GM12878 (cell line): ENCODE measurements around the gene CCDC159.

Source experiments
- EZH2 ChIP-seq: IDR thresholded peaks from 2 replicates; pipeline ENCODE4 v1.6.1; 2012; ENCODE audit warnings: low read depth, mild to moderate bottlenecking, control low read depth, inconsistent platforms, low read length, borderline replicate concordance; ENCODE audit not compliant: control insufficient read depth
- JUNB ChIP-seq: IDR thresholded peaks from 2 replicates; pipeline ENCODE4 v1.6.1; 2016; ENCODE audit warnings: antibody characterized with exemption, mild to moderate bottlenecking
- POLR2AphosphoS5 ChIP-seq: IDR thresholded peaks from 2 replicates; pipeline ENCODE4 v1.6.1; 2011; ENCODE audit warnings: mild to moderate bottlenecking, low read length, inconsistent platforms
- RFX5 ChIP-seq: IDR thresholded peaks from 2 replicates; pipeline ENCODE4 v1.6.1; 2011; ENCODE audit warnings: low read depth, low read length, improper control_type of control experiment
- ZNF384 ChIP-seq: IDR thresholded peaks from 2 replicates; pipeline ENCODE4 v1.6.1; 2012; ENCODE audit warnings: low read depth, mild to moderate bottlenecking, low read length, improper control_type of control experiment, borderline replicate concordance
- TF ChIP-seq, protein P1 (sequence below), 3 experiments: IDR thresholded peaks in 2 of 3; conservative IDR thresholded peaks in 1 of 3; 2 replicates each; pipeline ENCODE4 v1.5.1; 2011; ENCODE audit warnings: low read depth in 3 of 3, low read length in 3 of 3, mild to moderate bottlenecking in 3 of 3, control low read depth in 2 of 3, moderate library complexity in 2 of 3, inconsistent platforms in 1 of 3, mixed read lengths in 1 of 3; ENCODE audit not compliant: control insufficient read depth in 2 of 3, insufficient read depth in 1 of 3; ENCODE audit errors: extremely low read depth in 1 of 3
- TF ChIP-seq, protein P2 (sequence below): fragments of 450-650 bp; IDR thresholded peaks from 2 replicates; pipeline ENCODE4 v1.6.1; 2017; ENCODE audit warnings: mild to moderate bottlenecking

- TF ChIP-seq POLR2AphosphoS5 (no peak), ZNF384 (no peak), RFX5 (no peak), JUNB (no peak), EZH2 (no peak)
- TF ChIP-seq, protein P1, sequence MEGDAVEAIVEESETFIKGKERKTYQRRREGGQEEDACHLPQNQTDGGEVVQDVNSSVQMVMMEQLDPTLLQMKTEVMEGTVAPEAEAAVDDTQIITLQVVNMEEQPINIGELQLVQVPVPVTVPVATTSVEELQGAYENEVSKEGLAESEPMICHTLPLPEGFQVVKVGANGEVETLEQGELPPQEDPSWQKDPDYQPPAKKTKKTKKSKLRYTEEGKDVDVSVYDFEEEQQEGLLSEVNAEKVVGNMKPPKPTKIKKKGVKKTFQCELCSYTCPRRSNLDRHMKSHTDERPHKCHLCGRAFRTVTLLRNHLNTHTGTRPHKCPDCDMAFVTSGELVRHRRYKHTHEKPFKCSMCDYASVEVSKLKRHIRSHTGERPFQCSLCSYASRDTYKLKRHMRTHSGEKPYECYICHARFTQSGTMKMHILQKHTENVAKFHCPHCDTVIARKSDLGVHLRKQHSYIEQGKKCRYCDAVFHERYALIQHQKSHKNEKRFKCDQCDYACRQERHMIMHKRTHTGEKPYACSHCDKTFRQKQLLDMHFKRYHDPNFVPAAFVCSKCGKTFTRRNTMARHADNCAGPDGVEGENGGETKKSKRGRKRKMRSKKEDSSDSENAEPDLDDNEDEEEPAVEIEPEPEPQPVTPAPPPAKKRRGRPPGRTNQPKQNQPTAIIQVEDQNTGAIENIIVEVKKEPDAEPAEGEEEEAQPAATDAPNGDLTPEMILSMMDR (IDR thresholded peaks at IDR 0.05 in 2 of 3, conservative IDR thresholded peaks at IDR 0.05 in 1 of 3; ENCODE audit: control insufficient read depth in 2 of 3, extremely low read depth in 1 of 3, insufficient read depth in 1 of 3, low read depth in 3 of 3, low read length in 3 of 3): no peak
- TF ChIP-seq, protein P2, sequence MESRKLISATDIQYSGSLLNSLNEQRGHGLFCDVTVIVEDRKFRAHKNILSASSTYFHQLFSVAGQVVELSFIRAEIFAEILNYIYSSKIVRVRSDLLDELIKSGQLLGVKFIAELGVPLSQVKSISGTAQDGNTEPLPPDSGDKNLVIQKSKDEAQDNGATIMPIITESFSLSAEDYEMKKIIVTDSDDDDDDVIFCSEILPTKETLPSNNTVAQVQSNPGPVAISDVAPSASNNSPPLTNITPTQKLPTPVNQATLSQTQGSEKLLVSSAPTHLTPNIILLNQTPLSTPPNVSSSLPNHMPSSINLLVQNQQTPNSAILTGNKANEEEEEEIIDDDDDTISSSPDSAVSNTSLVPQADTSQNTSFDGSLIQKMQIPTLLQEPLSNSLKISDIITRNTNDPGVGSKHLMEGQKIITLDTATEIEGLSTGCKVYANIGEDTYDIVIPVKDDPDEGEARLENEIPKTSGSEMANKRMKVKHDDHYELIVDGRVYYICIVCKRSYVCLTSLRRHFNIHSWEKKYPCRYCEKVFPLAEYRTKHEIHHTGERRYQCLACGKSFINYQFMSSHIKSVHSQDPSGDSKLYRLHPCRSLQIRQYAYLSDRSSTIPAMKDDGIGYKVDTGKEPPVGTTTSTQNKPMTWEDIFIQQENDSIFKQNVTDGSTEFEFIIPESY: no peak
Observed at GRCh38 chr19:11377237-11377636, 30.9 kb downstream of the CCDC159 start.
